Measurements from ENCODE around the gene FBLIM1.
"Not testable (repeated sequence)": the region's sequence is repeated elsewhere in the genome, so short reads cannot be mapped to it uniquely, and the experiment has no call there.

Gene FBLIM1

DNA sequence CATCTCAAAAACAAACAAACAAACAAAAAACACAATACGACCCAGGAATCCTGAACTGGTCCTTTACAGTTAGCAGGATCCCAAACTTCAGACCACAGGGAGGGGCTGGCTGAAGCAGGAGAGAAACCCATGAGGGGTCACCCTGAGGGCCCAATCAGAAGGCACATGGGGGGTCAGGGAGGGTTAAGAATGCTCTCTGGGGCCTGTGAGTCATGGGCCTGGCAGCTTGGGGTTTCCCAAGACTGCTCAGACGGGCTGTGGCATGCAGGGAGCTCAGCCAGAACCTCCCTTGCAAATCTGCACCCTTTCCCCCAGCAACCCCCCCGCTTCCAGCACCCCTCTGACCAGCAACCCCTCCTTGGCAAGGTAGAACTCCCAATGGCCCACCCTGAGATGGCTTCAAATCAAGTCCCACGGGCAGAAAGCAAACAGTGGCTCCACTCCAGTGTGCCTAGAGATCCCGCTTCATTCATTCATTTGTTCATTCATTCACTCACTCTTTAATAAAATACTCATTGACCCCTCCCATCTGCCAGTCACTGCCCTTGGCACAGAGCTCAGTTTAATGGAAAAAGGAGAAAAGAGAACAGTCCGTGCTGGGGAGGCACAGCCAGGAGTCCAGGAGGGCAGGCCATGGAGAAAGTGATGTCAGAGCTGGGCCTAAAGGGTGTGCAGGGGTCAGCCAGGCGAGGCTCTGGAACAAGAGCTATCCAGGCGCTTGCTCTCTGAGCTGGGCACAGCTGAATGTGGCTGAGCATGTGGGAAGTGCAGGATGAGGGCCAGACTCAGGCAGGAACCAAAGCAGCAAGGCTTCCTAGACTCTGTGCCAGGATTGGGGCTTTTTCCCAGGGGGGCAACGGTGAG is 40.6 kb downstream of the FBLIM1 start:
- peak overlapping the region; percentile 100 for H3K27ac ChIP-seq
- peak; percentile 87 for DNase-seq (ENCODE audit: low read depth, low spot score)

DNA sequence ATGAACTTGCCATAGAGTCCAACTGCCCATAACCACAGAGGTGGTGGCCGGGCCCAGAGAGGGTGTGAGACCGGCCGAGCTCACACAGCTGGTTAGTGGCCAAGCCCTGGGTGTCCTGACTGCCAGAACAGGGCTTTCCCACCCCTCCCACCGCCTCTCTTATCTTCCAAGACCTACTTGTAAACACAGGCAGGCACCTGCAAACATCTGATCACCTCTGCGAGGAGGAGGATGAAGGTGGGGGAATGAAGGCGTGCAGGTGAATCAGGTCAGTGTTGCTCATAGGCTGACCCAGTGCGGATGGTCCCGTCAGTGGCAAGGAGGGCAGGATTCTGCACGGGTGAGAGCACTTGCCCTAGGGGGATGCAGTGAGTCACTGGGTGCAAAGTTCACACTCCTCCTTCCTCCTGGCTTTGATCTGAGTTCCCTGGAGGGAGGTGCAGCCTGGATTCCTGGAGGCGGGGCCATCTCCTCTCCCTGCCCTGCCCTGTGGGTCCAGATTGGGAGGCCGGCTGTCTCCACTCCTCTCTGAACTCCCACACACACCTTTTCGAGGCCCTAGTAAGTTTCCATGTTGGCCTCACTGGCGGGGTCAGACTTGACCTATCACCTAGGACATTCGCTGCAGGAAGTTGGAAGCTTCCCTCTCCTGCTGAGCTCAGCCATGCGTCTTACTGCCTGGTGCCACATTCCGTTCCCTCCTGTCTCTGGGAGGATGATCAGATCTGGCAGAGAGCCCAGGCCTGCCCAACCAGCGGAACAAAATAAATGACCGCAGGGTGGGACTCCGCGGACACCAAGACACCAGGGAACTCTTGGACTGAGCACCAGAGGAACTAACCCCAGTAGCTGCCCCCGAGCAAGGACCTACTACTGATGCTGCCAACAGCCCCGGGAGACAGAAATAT is 41.6 kb downstream of the FBLIM1 start:
- H3K27ac ChIP-seq: peak overlapping the region; percentile 100
- peak; percentile 72 for DNase-seq (ENCODE audit: low read depth, low spot score)

DNA sequence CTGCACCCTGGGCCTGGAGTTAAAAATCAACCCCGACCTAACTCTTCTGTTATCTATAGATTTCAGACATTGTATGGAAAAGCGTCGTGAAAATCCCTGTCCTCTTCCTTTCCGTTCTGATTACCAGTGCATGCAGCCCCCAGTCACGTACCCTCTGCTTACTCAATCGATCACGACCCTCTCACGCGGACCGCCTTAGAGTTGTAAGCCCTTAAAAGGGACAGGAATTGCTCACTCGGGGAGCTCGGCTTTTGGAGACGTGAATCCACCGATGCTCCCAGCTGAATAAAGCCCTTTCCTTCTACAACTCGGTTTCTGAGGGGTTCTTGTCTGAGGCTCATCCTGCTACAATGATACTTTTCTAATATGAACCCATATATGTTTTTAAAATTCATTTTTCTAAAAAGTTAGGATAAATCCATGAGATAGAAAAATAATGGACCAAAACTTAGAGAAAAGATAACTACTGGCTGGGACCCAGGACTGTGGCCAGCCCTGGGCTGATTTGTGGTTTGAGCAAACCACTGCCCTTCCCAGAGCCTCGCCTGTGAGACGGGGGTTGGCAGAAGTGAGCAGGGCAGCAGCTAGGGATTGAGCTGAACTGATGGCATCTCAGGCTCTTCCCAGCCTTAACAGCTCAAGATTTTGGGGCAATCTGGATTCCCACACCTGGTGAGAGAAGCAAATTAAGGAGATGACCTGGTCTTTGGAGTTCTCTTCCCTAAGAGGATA is 43.8 kb downstream of the FBLIM1 start:
- no peak for DNase-seq (ENCODE audit: low read depth, low spot score)
- H3K27ac ChIP-seq: no peak overlapping the region

DNA sequence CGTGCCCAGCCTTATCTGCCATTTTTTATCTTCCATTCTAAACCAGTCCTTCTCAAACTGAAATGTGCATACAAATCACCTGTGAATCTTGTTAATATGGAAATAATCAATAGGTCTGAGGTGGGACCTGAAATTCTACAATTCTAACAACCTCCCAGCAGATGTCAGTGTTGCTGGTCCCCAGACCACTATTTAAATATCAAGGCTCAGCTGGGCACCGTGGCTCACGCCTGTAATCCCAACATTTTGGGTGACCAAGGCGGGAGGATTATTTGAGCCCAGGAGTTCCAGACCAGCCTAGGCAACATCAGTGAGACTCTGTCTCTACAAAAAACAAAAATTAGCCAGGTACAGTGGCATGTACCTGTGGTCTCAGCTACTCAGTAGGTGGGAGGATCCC is 44.8 kb downstream of the FBLIM1 start:
- DNase-seq (ENCODE audit: low read depth, low spot score): no peak
- no peak overlapping the region for H3K27ac ChIP-seq

DNA sequence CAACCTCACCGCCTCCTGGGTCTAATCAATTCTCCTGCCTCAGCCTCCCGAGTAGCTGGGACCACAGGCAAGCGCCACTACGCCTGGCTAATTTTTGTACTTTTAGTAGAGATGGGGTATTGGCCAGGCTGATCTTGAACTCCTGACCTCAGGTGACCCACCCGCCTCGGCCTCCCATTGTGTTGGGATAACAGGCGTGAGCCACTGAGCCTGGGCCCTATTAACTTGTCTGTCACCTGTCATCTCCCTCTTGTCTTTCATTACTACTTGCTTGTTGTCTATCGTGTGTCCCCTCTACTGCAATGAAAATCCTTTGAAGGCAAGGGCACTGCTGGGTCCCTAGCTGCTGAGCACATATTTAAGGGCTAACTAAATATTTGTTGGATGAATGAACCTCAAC is 45.5 kb downstream of the FBLIM1 start:
- DNase-seq (ENCODE audit: low read depth, low spot score): no peak
- H3K27ac ChIP-seq: no peak overlapping the region

DNA sequence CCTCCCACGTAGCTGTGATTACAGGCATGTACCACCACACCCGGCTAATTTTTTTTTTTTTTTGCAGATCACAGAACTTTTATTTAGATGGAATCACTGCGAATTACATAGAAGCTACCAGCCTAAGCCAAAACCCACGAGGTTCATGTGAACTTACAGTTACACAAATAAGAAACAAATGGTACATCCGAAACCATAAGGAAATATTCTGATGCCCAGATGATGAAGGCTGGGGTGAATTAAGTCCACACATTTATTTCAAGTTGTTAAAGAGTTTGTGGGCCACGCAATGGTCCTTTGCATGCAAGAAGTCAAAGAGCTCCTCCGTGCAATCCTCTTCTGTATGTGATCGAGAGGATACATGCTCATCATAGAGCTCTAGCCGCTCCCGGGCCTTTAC is 48.5 kb downstream of the FBLIM1 start:
- no peak overlapping the region for H3K27ac ChIP-seq
- no peak for DNase-seq (ENCODE audit: low read depth, low spot score)

DNA sequence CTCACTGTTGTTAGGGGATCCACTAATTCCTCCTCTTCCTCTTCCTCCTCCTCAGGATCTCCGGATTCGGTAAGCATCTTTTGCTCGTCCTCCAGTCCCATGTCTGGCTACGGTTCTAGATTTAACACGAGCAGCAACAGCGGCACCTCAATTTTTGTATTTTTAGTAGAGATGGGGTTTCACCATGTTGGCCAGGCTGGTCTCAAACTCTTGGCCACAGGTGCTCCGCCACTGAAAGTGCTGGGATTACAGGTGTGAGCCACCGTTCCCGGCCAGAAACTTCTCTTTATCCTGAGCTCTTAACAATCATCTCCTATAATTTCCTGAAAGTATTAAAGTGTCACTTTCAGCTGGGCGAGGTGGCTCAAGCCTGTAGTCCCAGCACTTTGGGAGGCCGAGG is 49.0 kb downstream of the FBLIM1 start, which contains the start of gene UQCRHL:
Gene UQCRHL (minus strand): TSS at position 101 of the 400 bp plus-strand sequence. CDS start 0 bp downstream, at position 101.
- not testable (repeated sequence) for DNase-seq (ENCODE audit: low read depth, low spot score); H3K27ac ChIP-seq

DNA sequence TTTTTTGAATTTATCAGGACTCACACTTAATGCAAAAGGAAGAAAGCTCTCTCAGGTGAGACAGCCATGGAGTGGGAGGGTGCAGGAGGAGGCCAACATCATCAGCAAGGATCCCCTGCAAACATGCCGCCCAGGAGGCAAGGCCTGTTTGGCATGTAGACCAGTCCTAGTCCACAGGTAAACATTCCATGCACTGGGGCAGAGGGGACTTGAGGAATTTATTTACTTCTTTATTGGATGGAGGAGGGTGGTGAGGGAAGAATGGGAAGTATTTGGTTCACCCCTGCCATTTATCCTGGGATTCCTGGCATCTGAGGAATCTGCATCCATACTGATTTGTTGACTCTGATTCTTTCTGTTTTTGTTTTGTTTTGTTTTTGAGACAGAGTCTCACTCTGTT is 50.4 kb downstream of the FBLIM1 start:
- no peak overlapping the region for H3K27ac ChIP-seq
- DNase-seq (ENCODE audit: low read depth, low spot score): no peak

DNA sequence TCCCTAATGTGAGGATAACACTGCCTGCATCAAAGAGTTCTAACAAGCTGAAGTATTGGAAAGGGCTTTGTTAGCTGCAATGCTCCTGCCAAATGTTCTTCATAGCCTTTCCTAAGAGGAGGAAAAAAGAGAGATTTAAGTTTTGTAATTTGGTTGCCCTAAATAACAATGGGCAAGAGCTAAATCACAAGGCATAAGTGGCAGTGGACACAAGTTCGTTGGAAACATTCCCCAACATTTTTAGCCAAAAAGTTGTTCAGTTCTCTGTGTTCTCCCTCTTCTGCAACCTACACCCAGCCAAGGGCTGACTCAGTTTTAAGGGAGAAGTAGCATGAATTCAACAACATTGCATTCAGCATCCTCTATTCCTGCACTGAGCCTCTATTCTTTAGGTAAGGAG is 51.5 kb downstream of the FBLIM1 start:
- H3K27ac ChIP-seq: no peak overlapping the region
- DNase-seq (ENCODE audit: low read depth, low spot score): no peak

DNA sequence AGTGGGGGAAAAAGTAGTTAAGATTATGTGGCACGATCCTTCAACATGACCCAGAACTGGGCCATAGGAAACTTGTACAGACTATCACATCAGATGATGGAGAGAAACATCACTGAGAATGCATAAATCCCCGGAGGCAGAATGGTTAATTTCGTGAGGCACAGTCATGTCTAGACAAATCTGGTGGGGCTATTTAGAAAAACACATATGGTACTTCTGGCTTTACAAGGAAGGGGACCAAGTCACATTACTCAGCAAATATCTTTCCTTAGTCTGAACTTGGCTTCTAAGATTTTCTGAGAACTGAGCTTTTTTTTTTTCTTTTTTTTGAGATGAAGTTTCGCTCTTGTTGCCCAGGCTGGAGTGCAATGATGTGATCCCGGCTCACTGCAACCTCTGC is 58.1 kb downstream of the FBLIM1 start:
- no peak for DNase-seq (ENCODE audit: low read depth, low spot score)
- H3K27ac ChIP-seq: peak overlapping the region; percentile 18

DNA sequence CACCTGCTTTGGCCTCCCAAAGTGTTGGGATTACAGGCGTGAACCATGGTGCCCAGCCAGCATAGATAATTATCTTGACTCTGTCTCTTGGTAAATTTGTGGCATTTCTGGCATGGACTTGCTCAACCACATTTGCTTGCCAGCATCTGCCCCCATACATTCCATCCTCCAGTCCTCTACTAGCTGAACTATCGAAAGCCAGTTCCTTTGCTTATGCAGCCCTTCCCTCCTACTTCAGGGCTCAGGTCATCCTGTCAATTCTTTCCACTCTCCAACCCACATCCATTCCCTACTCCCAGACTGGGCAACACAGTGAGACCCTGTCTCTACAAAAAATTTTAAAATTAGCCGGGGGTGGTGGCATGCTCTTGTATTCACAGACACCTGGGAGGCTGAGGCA is 61.9 kb downstream of the FBLIM1 start:
- H3K27ac ChIP-seq: no peak overlapping the region
- no peak for DNase-seq (ENCODE audit: low read depth, low spot score)

DNA sequence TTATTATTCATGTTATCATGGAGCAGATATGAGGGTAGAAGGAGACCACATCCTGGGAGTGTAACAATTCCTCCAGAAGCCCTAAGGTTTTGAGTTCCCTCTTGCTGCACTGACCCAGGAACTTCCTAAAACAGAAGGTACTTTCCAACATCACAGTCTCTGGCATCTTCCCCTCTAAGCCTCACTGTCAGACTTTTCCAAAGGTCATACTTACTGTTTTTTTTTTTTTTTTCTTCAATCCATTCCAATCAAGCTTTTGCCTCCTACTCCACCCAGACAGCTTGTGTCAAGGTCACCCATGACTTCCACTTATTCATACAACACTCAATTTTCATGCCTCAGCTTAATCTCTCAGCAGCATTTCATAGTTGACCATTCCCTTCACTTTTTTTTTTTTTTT is 67.2 kb downstream of the FBLIM1 start:
- no peak overlapping the region for H3K27ac ChIP-seq

DNA sequence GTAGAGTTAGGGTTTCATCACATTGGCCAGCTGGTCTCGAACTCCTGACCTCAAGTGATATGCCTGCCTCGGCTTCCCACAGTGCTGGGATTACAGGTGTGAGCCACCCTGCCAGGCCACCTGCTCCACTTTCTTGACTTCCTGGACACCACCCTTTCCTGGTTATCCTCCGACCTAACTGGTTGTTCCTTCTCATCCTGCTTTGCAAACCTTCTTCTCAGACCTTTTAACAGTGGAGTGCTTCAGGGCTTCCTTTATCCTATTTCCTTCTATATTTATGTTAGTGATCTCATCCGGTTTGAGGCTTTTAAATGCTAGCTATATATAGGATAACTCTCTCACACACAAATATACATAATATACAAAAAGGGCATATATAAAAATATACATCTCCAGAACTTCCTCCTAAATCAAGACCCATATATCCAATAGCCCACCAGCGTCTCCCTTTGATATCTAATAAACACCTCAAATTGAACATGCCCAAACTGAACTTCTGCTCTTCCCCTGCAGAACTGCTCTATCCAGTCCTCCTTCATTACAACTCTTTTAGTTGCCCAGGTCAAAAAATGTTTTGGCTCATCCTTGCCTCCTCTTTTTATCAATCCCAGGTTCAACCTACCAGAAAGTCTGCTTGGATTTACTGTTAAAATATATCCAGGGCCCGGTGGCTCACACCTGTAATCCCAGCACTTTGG is 68.4 kb downstream of the FBLIM1 start:
- no peak overlapping the region for H3K27ac ChIP-seq
- DNase-seq (ENCODE audit: low read depth, low spot score): no peak

More for the DNA sequence above, 67.2 kb downstream of the FBLIM1 start:
- DNase-seq (ENCODE audit: low read depth, low spot score): no peak

DNA sequence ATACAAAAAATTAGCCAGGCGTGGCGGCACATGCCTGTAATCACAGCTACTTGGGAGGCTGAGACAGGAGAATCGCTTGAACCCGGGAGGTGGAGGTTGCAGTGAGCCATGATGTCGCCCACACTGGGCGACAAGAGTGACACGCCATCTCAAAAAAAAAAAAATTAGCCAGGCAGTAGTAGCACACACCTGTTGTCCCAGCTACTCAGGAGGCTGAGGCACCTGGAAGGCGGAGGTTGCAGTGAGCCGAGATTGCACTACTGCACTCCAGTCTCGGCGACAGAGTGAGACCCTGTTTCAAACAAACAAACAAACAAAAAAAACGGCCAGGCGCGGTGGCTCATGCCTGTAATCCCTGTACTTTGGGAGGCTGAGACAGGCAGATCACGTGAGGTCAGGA is 69.0 kb downstream of the FBLIM1 start:
- not testable (repeated sequence) for H3K27ac ChIP-seq; DNase-seq (ENCODE audit: low read depth, low spot score)

DNA sequence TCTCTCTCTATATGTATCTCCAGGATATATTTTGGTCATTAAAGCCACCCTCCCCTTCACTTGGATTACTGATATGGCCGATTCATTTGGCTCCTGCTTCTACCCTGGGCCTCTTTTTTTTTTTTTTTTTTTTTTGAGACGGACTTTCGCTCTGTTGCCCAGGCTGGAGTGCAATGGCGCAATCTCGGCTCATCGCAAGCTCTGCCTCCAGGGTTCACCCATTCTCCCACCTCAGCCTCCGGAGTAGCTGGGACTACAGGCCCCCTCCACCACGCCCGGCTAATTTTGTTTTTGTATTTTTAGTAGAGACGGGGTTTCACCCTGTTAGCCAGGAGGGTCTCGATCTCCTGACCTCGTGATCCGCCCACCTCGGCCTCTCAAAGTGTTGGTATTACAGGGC is 70.3 kb downstream of the FBLIM1 start:
- H3K27ac ChIP-seq; DNase-seq (ENCODE audit: low read depth, low spot score): not testable (repeated sequence)

DNA sequence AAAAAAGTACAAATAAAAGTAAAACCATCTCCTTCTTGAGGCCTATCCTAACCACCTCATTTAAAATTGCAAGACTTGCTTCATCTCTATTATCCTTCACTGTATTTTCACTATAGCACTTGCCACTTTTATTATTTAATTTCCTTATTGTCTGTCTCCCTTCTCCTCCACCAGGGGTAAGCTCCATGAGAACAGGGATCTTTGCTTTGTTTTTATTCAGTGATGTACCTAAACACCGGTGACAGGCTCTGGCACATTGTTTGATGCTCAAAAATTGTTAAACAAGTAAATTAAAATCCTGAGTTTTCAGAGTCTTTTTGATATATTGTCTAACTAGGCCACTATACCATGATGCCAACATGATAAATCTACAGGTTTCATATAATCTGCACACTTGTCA is 71.7 kb downstream of the FBLIM1 start:
- peak overlapping the region; percentile 100 for H3K27ac ChIP-seq
- no peak for DNase-seq (ENCODE audit: low read depth, low spot score)

DNA sequence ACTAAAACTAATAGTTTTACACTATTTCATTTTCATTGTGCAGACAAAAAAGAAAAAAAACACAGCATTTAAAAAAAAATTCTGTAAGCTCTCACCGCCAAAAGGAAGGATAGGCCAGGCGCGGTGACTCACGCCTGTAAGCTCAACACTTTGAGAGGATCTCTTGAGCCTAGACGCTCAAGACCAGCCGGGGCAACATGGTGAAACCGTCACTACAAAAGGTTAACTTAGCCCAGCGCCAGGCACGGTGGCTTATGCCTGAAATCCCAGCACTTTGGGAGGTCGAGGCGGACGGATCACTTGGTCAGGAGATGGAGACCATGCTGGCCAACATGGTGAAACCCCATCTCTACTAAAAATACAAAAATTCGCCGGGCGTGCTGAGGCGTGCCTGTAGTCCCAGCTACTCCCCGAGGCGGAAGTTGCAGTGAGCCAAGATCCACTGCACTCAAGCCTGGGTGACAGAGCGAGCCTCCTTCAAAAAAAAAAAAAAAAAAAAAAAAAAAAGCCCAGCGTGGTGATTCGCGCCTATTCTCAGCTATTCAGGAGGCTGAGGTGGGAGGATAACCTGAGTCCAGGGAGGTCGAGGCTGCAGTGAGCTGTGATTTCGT is 74.6 kb downstream of the FBLIM1 start:
- peak overlapping the region; percentile 100 for H3K27ac ChIP-seq
- DNase-seq (ENCODE audit: low read depth, low spot score): no peak

DNA sequence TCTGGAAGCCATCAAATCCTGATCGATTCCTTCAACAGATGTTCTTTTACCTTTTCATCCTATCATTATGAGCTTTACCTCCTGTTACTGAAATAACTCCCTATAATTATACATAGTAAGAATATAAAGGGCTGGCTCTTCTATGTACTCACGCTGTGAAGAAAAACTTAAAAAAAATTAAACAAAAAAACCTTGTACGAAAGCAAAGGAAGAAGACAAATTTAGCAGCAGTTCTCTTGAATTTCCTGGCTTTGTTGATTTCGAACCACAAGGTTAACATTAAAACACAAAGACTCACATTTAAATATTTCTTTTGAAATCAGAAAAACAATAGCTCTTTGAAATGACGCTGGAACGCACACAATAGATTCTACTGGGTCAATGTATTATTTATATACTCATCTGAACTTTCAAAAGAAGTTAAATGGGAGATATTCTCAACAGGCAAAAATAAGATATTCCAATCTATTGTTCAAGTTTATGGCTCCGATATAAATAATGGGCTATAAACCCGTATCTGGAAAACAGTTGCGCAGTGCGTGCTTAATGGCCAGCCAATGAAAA is 75.3 kb downstream of the FBLIM1 start:
- H3K27ac ChIP-seq: peak overlapping the region; percentile 100
- no peak for DNase-seq (ENCODE audit: low read depth, low spot score)
